ENCODE measurements around the gene NRXN3. TPM values are rescaled to one million over a fixed set of nuclear protein-coding genes. Genes with fewer than 3 reads are reported as not detected.

NRXN3 gene
- total RNA-seq, 2 experiments from 2014 or later = not detected

DNA sequence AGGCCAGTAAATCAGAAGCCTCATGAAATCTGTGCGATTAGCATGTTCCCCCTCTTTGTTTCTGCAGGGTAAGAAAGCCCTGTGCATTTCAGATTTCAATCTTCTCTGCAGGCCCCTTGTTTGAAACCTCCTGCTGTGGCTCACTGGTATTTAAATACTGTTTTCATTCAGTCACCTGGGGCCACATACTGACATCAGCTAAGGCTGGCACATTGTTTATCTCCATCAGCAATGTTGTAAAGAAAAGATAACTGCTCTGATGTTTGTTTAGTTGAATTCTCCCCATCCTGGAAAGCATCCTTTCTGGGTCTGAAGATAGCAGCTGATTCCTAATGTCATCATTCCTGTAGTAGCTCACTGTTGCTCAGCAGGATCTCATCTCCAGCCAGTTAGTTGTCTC lies 554.9 kb downstream of the NRXN3 start:
- Histone ChIP-seq H2AFZ (ENCODE audit: low read length) (no peak overlapping the region), H3K79me2 (ENCODE audit: insufficient read depth, low read depth, low read length) (no peaks in the 10 kb centered on the region), H3K9me2 (ENCODE audit: insufficient read depth, low read length) (no peaks in the 10 kb centered on the region), H3K36me3 (ENCODE audit: insufficient read depth, low read length) (no peaks in the 10 kb centered on the region), H3K4me2 (ENCODE audit: low read length) (no peak overlapping the region), H3K27ac (ENCODE audit: low read depth, low read length, poor library complexity, severe bottlenecking) (no peak overlapping the region), H4K20me1 (ENCODE audit: insufficient read depth, low read length) (no peaks in the 10 kb centered on the region), H3K9me3 (ENCODE audit: low read length) (no peaks in the 10 kb centered on the region), H3K4me1 (ENCODE audit: insufficient read depth, low read length, poor library complexity, severe bottlenecking) (no peaks in the 10 kb centered on the region), H3K4me3 (ENCODE audit: low read depth, low read length, poor library complexity, severe bottlenecking) (no peak overlapping the region)
- TF ChIP-seq, protein P1, sequence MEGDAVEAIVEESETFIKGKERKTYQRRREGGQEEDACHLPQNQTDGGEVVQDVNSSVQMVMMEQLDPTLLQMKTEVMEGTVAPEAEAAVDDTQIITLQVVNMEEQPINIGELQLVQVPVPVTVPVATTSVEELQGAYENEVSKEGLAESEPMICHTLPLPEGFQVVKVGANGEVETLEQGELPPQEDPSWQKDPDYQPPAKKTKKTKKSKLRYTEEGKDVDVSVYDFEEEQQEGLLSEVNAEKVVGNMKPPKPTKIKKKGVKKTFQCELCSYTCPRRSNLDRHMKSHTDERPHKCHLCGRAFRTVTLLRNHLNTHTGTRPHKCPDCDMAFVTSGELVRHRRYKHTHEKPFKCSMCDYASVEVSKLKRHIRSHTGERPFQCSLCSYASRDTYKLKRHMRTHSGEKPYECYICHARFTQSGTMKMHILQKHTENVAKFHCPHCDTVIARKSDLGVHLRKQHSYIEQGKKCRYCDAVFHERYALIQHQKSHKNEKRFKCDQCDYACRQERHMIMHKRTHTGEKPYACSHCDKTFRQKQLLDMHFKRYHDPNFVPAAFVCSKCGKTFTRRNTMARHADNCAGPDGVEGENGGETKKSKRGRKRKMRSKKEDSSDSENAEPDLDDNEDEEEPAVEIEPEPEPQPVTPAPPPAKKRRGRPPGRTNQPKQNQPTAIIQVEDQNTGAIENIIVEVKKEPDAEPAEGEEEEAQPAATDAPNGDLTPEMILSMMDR (conservative IDR thresholded peaks at IDR 0.05; ENCODE audit: low read length) = no peak
- TF ChIP-seq EZH2phosphoT487 (IDR thresholded peaks at IDR 0.05; ENCODE audit: borderline replicate concordance, low read depth, low read length) = no peak
- ChIA-PET CTCF (ENCODE audit: unreplicated experiment) (no interaction called here), POLR2A (no interaction called here)
- no peak for DNase-seq (ENCODE audit: low spot score)
- BruUV-seq (replicated peaks) = no TSS peak
- intact Hi-C loops (cut with micrococcal nuclease; ENCODE audit: unreplicated experiment) = no loop called here

DNA sequence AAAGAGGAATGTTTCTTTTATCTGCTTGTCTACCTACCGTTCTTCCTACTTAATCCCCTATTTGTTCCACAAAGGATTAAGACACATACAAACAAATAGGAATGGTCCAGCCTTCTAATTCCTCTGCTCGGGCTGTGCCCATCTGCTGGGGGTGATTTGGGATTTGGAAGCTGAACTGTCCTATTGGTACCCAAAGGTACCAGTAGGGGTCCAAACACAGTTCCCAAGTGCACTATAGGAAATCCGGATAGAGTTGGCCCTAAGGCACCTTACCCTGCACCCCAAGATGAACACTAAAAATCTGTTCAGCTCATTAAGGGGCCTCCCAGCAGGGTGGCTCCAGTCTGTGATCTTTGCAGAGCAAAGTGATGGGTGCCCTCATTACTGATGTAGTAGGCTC lies 566.9 kb downstream of the NRXN3 start:
- no peak for DNase-seq (ENCODE audit: low spot score)
- CTCF ChIA-PET (ENCODE audit: unreplicated experiment) = no interaction called here
- Histone ChIP-seq H3K4me2 (ENCODE audit: low read length) (no peak overlapping the region), H3K27ac (ENCODE audit: low read depth, low read length, poor library complexity, severe bottlenecking) (no peak overlapping the region), H3K79me2 (ENCODE audit: insufficient read depth, low read depth, low read length) (no peaks in the 10 kb centered on the region), H3K9me2 (ENCODE audit: insufficient read depth, low read length) (no peaks in the 10 kb centered on the region), H2AFZ (ENCODE audit: low read length) (no peak overlapping the region), H3K36me3 (ENCODE audit: insufficient read depth, low read length) (no peaks in the 10 kb centered on the region), H3K4me3 (ENCODE audit: low read depth, low read length, poor library complexity, severe bottlenecking) (no peak overlapping the region), H3K9me3 (ENCODE audit: low read length) (no peaks in the 10 kb centered on the region), H3K4me1 (ENCODE audit: insufficient read depth, low read length, poor library complexity, severe bottlenecking) (no peaks in the 10 kb centered on the region), H4K20me1 (ENCODE audit: insufficient read depth, low read length) (no peaks in the 10 kb centered on the region)
- intact Hi-C loops (cut with micrococcal nuclease; ENCODE audit: unreplicated experiment) = no loop called here
- BruUV-seq (replicated peaks) = no TSS peak
- POLR2A ChIA-PET = no interaction called here
- TF ChIP-seq, protein P1 (conservative IDR thresholded peaks at IDR 0.05; ENCODE audit: low read length) = no peak
- no peak for TF ChIP-seq EZH2phosphoT487 (IDR thresholded peaks at IDR 0.05; ENCODE audit: borderline replicate concordance, low read depth, low read length)

DNA sequence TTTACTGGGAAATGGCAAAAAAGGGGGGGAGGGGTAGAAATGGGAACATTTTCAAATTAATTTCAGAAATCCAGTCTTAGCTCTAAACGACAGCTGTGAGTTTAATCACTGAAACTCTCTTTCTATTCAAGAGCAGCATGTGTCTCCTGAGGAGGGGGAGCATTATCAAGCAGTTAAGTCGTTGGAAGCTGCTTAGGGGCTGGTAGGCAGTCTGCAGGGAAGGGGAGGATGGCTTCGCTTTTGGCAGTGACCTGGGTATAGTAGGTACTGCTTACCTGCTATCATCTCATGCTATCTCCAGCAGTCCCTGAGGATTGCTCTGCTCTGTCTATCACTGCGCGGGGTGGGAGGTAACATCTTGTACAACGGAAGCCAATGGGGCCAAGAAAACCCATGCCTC lies 567.4 kb downstream of the NRXN3 start:
- Histone ChIP-seq H3K4me2 (ENCODE audit: low read length) (no peak overlapping the region), H3K36me3 (ENCODE audit: insufficient read depth, low read length) (no peaks in the 10 kb centered on the region), H3K79me2 (ENCODE audit: insufficient read depth, low read depth, low read length) (no peaks in the 10 kb centered on the region), H4K20me1 (ENCODE audit: insufficient read depth, low read length) (no peaks in the 10 kb centered on the region), H3K27ac (ENCODE audit: low read depth, low read length, poor library complexity, severe bottlenecking) (no peak overlapping the region), H3K4me3 (ENCODE audit: low read depth, low read length, poor library complexity, severe bottlenecking) (no peak overlapping the region), H3K9me2 (ENCODE audit: insufficient read depth, low read length) (no peaks in the 10 kb centered on the region), H3K9me3 (ENCODE audit: low read length) (no peaks in the 10 kb centered on the region), H3K4me1 (ENCODE audit: insufficient read depth, low read length, poor library complexity, severe bottlenecking) (no peaks in the 10 kb centered on the region), H2AFZ (ENCODE audit: low read length) (no peak overlapping the region)
- CTCF ChIA-PET (ENCODE audit: unreplicated experiment) = no interaction called here
- intact Hi-C loops (cut with micrococcal nuclease; ENCODE audit: unreplicated experiment) = no loop called here
- POLR2A ChIA-PET = no interaction called here
- no peak for DNase-seq (ENCODE audit: low spot score)
- TF ChIP-seq, protein P1 (conservative IDR thresholded peaks at IDR 0.05; ENCODE audit: low read length) = no peak
- no peak for TF ChIP-seq EZH2phosphoT487 (IDR thresholded peaks at IDR 0.05; ENCODE audit: borderline replicate concordance, low read depth, low read length)
- BruUV-seq (replicated peaks) = no TSS peak
